Suppressor macrophage (primary cell): ENCODE measurements around the gene TVP23C.
A peak's percentile ranks its signal among the peaks of the same experiment; 100 is the strongest.
"Not testable (repeated sequence)": the region's sequence is repeated elsewhere in the genome, so short reads cannot be mapped to it uniquely, and the experiment has no call there.

Experiments used
- DNase-seq, 4 experiments: peaks; one replicate each; pipeline ENCODE4 v3.0.0-alpha.2; 2020 to 2022
- total RNA-seq, 17 experiments: gene quantifications; one replicate each; lab custom pipeline; 2026; ENCODE audit warnings: mixed read lengths in 6 of 17, inconsistent platforms in 3 of 17; lab: John Stamatoyannopoulos, UW

Gene TVP23C
- total RNA-seq = 1.1 to 7.1 (median 3.0) reads per million in 17 experiments

- peak; percentile 70 to 88 (median 81) for DNase-seq
These were observed at the start of gene TVP23C for GRCh38 chr17:15563375-15563857. TVP23C (minus strand) TSS chr17:15563483; CDS start chr17:15563448, 35 bp downstream.

DNA sequence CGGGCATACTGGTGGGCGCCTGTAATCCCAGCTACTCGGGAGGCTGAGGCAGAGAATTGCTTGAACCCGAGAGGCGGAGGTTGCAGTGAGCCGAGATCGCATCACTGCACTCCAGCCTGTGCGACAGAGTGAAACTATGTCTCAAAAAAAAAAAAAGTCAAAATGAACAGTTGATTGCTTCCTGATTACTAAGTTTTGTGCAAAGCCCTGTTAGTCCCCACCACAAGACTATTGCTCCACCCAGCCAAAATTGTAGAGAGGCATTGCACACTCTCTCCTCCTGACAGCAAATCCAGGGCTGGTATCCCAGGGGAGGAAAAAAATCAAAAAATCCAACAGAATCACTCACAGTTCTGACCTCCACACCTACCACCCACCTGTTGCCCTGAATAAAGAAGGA is 29.7 kb upstream of the TVP23C start:
- DNase-seq = not testable (repeated sequence)

- DNase-seq = peak in 1 of 4 experiments; percentile 4
These were observed 28.7 kb upstream of the TVP23C start for GRCh38 chr17:15591986-15592385.

GRCh38 chr17:15590844-15591243 is 27.6 kb upstream of the TVP23C start:
- DNase-seq = not testable (repeated sequence)

GRCh38 chr17:15589544-15590536 is 26.6 kb upstream of the TVP23C start:
- peak in 1 of 4 experiments; percentile 3 for DNase-seq

GRCh38 chr17:15588017-15588416 is 24.7 kb upstream of the TVP23C start:
- not testable (repeated sequence) for DNase-seq

DNA sequence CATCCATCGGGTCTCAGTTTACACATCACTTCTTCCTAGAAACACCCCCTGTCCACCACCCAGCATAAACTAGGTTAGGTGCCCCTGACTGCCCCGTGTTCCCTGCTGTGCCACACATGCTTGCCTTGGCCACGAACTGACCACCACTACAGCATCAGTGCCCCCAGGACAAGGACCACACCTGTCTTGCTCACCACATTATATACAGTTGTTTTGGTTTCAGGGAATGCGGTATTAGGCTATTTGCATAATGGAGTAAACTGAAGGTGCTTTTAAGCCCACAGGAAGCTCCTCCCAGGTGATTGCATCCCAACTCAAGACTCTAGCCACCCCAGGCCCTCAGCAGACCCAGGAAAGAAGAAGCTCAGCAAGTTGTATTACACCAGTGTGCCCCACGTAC is 20.0 kb upstream of the TVP23C start:
- DNase-seq = not testable (repeated sequence)

DNA sequence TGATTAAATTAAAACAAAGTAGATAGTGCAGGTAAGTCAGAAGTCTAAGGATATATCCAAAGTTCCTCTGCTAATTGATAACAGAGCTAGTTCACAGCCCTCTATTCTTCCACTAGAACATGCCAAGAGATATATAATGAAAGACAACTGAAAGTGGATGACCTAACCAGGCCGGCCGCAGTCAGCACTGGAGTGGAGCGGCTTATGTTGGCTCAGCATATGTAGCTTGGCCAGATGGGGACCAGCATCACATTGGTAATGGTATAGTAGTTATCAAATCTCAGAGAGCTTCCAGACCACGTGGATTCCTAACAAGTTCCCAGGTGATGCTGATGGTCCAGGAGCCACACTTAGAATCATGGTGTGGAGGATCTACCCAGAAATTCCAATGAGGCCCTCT is 18.2 kb upstream of the TVP23C start:
- DNase-seq = not testable (repeated sequence)

DNA sequence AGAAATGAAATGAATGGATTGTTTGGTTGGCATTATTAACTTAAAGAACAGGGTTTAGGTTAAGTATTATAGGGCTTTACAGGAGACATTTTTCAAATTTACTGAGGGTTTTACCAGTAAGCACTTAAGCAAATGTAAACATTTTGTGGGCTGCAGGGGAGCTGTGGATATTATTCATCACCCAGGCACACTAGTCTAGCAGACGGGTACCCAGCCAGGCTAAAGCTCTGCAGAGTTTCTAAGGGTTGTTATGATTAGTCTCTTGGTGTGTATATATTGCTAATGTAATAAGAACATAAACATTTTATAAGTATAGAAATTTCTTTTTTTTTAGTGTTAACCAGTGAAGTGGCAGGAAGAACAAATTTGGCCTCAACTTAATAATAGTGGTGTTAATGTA is 13.6 kb upstream of the TVP23C start:
- not testable (repeated sequence) for DNase-seq

DNA sequence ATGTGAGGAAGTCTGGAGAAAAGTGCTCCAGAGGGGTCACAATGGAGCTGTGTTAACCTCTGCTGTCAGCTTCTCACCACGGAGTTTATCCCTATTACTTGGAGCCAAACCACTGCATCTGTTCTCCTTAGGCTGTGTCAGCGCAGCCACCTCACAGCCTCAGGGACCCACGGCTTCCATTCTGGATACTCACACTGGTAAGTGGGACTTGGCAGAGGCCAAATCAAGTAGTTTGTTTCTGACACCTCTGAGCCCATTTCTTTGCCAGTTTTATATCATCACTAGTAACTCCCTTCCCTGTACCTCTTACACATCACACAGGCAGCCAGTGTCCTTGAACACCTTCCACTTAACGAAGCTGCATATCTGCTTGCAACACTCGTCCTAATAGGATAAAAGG is 11.4 kb upstream of the TVP23C start:
- DNase-seq = not testable (repeated sequence)

- DNase-seq = not testable (repeated sequence)
These were observed 10.6 kb upstream of the TVP23C start for GRCh38 chr17:15573870-15574269.

GRCh38 chr17:15562613-15563374 is 489 bp downstream of the TVP23C start:
- peak in 1 of 4 experiments; percentile 16 for DNase-seq

- DNase-seq = not testable (repeated sequence)
These were observed 1.8 kb downstream of the TVP23C start for GRCh38 chr17:15561439-15561838.

- not testable (repeated sequence) for DNase-seq
These were observed 4.7 kb downstream of the TVP23C start for GRCh38 chr17:15558403-15559105.

GRCh38 chr17:15557334-15557832 is 5.9 kb downstream of the TVP23C start:
- DNase-seq = not testable (repeated sequence)

DNA sequence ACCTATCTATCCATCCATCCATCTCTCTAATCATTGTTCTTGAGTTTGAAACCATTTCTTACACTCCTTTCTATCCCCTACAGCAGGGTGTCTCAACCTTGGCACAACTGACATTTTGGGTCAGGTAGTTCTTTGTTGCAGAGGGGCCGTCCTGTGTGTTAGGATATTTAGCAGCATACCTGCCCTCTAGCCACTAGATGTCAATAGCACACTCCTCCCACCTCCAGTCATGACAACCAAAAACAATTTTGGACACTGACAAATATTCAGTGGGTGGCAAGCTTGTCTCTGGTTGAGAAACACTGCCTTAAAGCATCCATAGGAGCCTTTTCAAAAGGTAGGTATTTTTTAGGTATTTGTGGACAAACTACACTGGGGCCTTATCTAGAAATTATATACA is 10.4 kb downstream of the TVP23C start:
- DNase-seq = not testable (repeated sequence)

GRCh38 chr17:15549552-15549951 is 13.7 kb downstream of the TVP23C start:
- DNase-seq = not testable (repeated sequence)

GRCh38 chr17:15546604-15547003 is 16.7 kb downstream of the TVP23C start:
- not testable (repeated sequence) for DNase-seq

- DNase-seq = not testable (repeated sequence)
These were observed 22.7 kb downstream of the TVP23C start for GRCh38 chr17:15540371-15541219.

- DNase-seq = not testable (repeated sequence)
These were observed 30.2 kb downstream of the TVP23C start for GRCh38 chr17:15533122-15533521.
